Measurements from ENCODE around the gene SAP130. TPM values are rescaled to one million over a fixed set of nuclear protein-coding genes. Genes with fewer than 3 reads are reported as not detected.

SAP130 gene
- total and polyA plus RNA-seq, 9 donors = 4.5 to 17.2 (median 13.8) TPM

DNA sequence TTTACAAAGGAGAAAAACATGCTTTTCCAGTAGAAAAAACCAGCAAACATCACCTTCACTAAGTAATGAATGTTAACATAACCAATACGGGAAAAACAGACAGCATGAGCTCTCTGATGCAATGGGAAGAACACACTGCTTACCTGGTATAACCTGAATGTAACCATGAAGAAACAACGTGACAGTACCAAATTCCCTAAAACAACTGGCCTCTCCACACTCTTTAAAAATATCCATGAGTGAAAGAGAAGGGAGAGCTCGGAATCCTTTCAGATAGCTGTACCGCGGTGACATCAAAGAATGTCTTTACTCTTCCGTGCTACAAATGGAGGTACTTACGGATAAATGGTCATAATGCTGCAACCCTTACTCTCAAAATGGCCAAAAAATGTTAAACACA is 32.1 kb downstream of the SAP130 start:
- Histone ChIP-seq H3K4me3 (ENCODE audit: low read length) (no peak overlapping the region), H3K27ac (ENCODE audit: low read length) (no peak overlapping the region), H3K9me3 (replicated peaks; ENCODE audit: control insufficient read depth, low read depth, low read length) (no peaks in the 10 kb centered on the region), H3K27me3 (ENCODE audit: control insufficient read depth, insufficient read depth, low read length) (no peaks in the 10 kb centered on the region), H3K4me1 (ENCODE audit: control insufficient read depth, insufficient read depth, low read length) (no peaks in the 10 kb centered on the region), H3K36me3 (ENCODE audit: control insufficient read depth, insufficient read depth, low read length) (peaks cover 42% of the 10 kb centered on the region)
- no CpG with 5 or more reads among the region's 7 CpGs for WGBS (ENCODE audit: insufficient coverage)
- DNase-seq = no peak

DNA sequence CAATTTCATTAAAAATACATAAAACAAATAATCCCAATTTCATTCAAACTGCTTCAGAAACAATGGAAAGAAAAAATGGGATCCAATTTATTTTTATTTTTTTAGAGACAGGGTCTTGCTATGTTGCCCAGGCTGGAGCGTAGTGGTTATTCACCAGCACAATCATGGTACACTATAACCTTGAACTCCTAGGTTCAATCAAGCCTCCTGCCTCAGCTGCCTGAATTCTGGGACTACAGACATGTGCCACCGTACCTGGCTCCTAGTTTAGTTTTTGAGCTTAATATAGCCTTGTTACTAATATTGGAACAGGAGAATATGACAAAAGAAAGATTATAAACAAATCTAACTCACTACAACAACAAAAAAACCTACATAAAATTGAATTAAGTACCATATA is 34.2 kb downstream of the SAP130 start:
- H3K4me1 ChIP-seq (ENCODE audit: control insufficient read depth, insufficient read depth, low read length) = no peaks in the 10 kb centered on the region
- H3K36me3 ChIP-seq (ENCODE audit: control insufficient read depth, insufficient read depth, low read length) = peaks cover 31% of the 10 kb centered on the region
- no peaks in the 10 kb centered on the region for H3K9me3 ChIP-seq (replicated peaks; ENCODE audit: control insufficient read depth, low read depth, low read length)
- H3K4me3 ChIP-seq (ENCODE audit: low read length) = no peak overlapping the region
- no peak overlapping the region for H3K27ac ChIP-seq (ENCODE audit: low read length)
- WGBS (ENCODE audit: insufficient coverage) = no CpG with 5 or more reads among the region's 2 CpGs
- no peak for DNase-seq
- H3K27me3 ChIP-seq (ENCODE audit: control insufficient read depth, insufficient read depth, low read length) = no peaks in the 10 kb centered on the region

DNA sequence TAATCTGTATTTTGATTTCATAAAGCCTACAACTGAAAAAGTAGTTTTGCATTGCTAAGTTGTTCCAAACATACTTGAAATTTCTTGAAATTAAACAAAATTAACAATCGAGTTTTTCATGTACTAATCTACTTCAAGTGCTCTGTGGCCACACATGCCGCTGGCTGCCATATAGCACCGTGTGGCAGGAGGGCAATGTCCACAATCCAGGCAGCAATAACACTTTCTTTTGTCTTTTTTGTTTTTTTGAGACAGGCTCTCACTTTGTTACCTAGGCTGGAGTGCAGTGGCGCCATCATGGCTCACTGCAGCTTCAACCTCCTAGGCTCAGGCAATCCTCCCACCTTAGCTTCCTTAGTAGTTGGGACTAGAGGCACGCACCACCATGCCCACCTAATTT is 36.1 kb downstream of the SAP130 start:
- Histone ChIP-seq H3K36me3 (ENCODE audit: control insufficient read depth, insufficient read depth, low read length) (peaks cover 32% of the 10 kb centered on the region), H3K4me1 (ENCODE audit: control insufficient read depth, insufficient read depth, low read length) (no peaks in the 10 kb centered on the region), H3K27ac (ENCODE audit: low read length) (no peak overlapping the region), H3K9me3 (replicated peaks; ENCODE audit: control insufficient read depth, low read depth, low read length) (no peaks in the 10 kb centered on the region), H3K27me3 (ENCODE audit: control insufficient read depth, insufficient read depth, low read length) (no peaks in the 10 kb centered on the region), H3K4me3 (ENCODE audit: low read length) (no peak overlapping the region)
- WGBS (ENCODE audit: insufficient coverage) = 84% methylated on average over 3 of the region's 5 CpGs
- DNase-seq = no peak

DNA sequence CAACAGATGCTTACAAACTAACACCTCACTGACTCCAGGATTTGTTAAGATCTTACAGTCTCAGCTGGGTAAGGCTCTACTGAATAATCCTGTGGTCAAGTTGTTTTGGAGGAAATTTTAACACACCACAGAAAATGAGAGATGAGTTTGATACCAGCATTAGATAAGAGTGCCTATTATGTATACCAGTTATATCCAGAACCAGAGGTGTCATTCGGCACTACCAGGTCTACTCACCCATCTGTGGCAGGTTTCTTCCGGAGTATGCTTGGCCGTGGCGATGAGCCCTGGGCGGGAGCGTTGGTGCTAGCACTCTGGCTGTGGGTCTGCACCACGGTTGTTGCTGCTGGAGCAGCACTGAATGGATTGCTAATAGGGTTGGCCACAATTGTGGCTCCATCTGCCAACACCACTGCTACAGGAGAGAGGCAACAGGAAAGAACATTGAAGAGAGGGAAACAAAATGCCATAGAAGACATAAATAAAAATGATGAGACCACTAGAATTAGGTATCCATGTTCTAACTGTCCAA is 41.2 kb downstream of the SAP130 start:
- Histone ChIP-seq H3K4me1 (ENCODE audit: control insufficient read depth, insufficient read depth, low read length) (no peaks in the 10 kb centered on the region), H3K9me3 (replicated peaks; ENCODE audit: control insufficient read depth, low read depth, low read length) (no peaks in the 10 kb centered on the region), H3K27ac (ENCODE audit: low read length) (no peak overlapping the region), H3K4me3 (ENCODE audit: low read length) (no peak overlapping the region), H3K36me3 (ENCODE audit: control insufficient read depth, insufficient read depth, low read length) (peaks cover 60% of the 10 kb centered on the region), H3K27me3 (ENCODE audit: control insufficient read depth, insufficient read depth, low read length) (no peaks in the 10 kb centered on the region)
- 89% methylated on average over 5 of the region's 7 CpGs for WGBS (ENCODE audit: insufficient coverage)
- DNase-seq = no peak

DNA sequence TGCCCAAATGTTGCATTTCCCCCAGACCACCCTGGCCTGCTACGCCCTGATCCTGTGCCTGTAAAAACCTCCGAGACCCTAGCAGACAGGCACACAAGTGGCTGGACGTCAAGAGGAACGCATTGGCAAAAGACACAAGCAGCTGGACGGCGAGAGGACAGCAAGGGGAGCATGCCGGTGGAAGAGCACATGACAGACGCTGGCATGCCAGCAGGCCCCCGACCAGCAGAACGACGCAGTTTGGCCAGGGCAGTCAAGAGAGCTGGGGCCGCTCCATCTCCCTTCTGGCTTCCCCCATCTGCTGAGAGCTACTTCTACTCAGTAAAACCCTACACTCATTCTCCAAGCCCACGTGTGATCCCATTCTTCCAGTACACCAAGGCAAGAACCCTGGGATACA is 42.1 kb downstream of the SAP130 start:
- Histone ChIP-seq H3K4me1 (ENCODE audit: control insufficient read depth, insufficient read depth, low read length) (no peaks in the 10 kb centered on the region), H3K27ac (ENCODE audit: low read length) (no peak overlapping the region), H3K36me3 (ENCODE audit: control insufficient read depth, insufficient read depth, low read length) (peaks cover 64% of the 10 kb centered on the region), H3K9me3 (replicated peaks; ENCODE audit: control insufficient read depth, low read depth, low read length) (no peaks in the 10 kb centered on the region), H3K4me3 (ENCODE audit: low read length) (no peak overlapping the region), H3K27me3 (ENCODE audit: control insufficient read depth, insufficient read depth, low read length) (no peaks in the 10 kb centered on the region)
- 93% methylated on average over 8 of the region's 13 CpGs for WGBS (ENCODE audit: insufficient coverage)
- DNase-seq = no peak

DNA sequence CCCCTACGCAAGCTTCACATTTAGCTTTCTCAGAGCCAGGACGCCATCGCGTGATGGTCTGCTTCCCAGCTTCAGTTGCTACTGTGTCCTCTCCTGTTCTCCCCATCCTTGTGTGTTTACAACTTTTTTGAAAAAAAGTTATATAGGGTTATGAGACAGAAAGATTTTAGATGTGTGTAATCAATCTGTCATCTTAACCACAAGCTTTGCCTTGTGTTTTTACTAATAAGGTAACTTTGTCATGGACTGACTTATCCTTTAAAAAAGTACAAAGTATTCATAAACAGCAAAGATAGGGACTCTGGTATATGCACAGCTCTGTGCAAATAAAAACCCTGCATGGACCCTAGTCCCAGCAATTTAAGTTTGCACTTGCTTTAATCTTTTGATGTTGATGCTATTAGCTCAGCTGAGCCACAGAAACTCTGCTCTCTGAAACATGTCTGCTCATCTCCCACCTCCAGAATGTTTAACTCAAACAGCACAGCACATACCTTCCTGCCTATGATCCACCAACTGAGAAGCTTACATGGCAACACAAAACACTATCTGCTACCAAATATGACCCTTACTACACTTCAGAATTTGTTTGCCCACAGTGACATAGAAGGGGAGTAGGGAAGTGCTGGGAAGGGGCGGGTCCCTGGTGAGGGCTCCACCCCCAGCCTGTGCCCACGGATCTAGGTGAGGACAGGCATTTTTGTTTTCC is 42.7 kb downstream of the SAP130 start:
- WGBS (ENCODE audit: insufficient coverage) = no CpG with 5 or more reads among the region's 6 CpGs
- no peaks in the 10 kb centered on the region for H3K27me3 ChIP-seq (ENCODE audit: control insufficient read depth, insufficient read depth, low read length)
- H3K9me3 ChIP-seq (replicated peaks; ENCODE audit: control insufficient read depth, low read depth, low read length) = no peaks in the 10 kb centered on the region
- H3K27ac ChIP-seq (ENCODE audit: low read length) = no peak overlapping the region
- no peak overlapping the region for H3K4me3 ChIP-seq (ENCODE audit: low read length)
- no peak for DNase-seq
- H3K36me3 ChIP-seq (ENCODE audit: control insufficient read depth, insufficient read depth, low read length) = peaks cover 69% of the 10 kb centered on the region
- H3K4me1 ChIP-seq (ENCODE audit: control insufficient read depth, insufficient read depth, low read length) = no peaks in the 10 kb centered on the region

DNA sequence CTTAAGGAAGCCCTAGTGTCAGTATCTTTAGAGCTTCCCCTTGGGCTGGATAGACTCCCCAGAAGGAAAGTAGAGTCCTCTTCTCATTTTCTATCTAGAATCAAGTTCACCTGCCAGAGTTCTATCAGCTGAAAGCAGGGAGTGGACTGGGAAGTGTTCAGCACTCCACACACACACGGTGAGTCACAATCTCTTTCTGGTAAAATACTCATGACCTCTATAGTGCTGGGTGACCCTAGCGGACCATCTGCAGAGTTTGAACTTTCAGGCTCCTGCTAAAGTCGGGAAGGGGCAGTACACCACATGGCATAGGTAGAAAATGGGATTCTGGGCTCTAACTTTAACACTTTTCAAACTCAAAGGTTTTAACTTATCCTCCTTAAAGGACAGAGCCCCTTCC is 43.3 kb downstream of the SAP130 start:
- WGBS (ENCODE audit: insufficient coverage) = 77% methylated on average over 3 of the region's 3 CpGs
- no peaks in the 10 kb centered on the region for H3K27me3 ChIP-seq (ENCODE audit: control insufficient read depth, insufficient read depth, low read length)
- no peak overlapping the region for H3K4me3 ChIP-seq (ENCODE audit: low read length)
- no peak for DNase-seq
- H3K4me1 ChIP-seq (ENCODE audit: control insufficient read depth, insufficient read depth, low read length) = no peaks in the 10 kb centered on the region
- H3K27ac ChIP-seq (ENCODE audit: low read length) = no peak overlapping the region
- H3K36me3 ChIP-seq (ENCODE audit: control insufficient read depth, insufficient read depth, low read length) = peaks cover 70% of the 10 kb centered on the region
- no peaks in the 10 kb centered on the region for H3K9me3 ChIP-seq (replicated peaks; ENCODE audit: control insufficient read depth, low read depth, low read length)

DNA sequence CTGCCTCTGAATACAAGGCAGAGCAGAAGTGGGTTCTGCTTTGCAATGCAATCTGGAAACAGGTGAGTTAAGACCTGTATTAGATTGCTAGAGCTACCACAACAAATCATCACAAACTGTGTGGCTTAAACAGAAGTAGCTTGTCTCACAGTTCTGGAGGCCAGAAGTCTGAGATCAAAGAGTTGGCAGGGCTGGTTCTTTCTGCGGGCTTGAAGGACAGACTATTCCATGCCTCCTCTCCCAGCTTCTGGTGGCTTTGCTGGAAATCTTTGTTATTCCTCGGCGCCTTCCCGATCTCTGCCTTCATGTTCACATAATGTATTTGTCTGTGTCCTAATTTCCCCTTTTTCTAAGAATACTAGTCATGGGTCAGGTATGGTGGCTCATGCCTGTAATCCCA is 58.4 kb downstream of the SAP130 start:
- Histone ChIP-seq H3K27me3 (ENCODE audit: control insufficient read depth, insufficient read depth, low read length) (no peaks in the 10 kb centered on the region), H3K27ac (ENCODE audit: low read length) (no peak overlapping the region), H3K36me3 (ENCODE audit: control insufficient read depth, insufficient read depth, low read length) (peaks cover 29% of the 10 kb centered on the region), H3K9me3 (replicated peaks; ENCODE audit: control insufficient read depth, low read depth, low read length) (no peaks in the 10 kb centered on the region), H3K4me3 (ENCODE audit: low read length) (no peak overlapping the region), H3K4me1 (ENCODE audit: control insufficient read depth, insufficient read depth, low read length) (no peaks in the 10 kb centered on the region)
- WGBS (ENCODE audit: insufficient coverage) = 100% methylated on average over 1 of the region's 4 CpGs
- no peak for DNase-seq

DNA sequence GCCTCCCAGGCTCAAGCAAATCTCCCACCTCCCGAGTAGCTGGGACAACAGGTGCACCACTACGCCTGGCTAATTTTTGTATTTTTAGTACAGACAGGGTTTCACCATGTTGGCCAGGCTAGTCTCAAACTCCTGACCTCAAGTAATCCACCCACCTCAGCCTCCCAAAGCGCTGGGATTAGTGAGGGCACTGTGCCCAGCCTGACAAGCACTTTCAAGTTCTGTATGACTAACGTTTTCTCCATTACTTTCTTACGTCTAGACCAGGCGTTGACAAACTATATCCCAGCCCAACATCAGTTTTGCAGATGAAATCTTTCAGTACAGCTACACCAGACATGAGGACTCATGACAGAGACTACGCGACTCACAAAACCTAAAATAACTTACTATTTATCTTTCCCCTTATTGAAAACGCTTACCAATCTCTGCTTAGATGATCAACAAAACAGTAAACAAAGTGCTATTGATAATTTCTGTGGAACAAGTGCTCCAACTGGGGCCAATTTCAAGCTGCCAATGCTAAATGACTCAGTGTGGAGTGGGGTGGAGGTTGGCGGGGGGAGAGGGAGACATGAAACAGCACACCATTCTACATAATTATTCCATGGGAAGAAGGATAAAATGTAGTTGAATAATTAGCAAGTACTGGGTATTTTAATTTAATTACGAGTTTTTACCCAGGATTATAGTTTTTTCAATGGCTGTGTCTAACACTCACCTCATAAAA is 59.1 kb downstream of the SAP130 start:
- no peaks in the 10 kb centered on the region for H3K9me3 ChIP-seq (replicated peaks; ENCODE audit: control insufficient read depth, low read depth, low read length)
- H3K4me1 ChIP-seq (ENCODE audit: control insufficient read depth, insufficient read depth, low read length) = no peaks in the 10 kb centered on the region
- peak; percentile 8 for DNase-seq
- H3K27ac ChIP-seq (ENCODE audit: low read length) = no peak overlapping the region
- WGBS (ENCODE audit: insufficient coverage) = 79% methylated on average over 6 of the region's 11 CpGs
- peaks cover 22% of the 10 kb centered on the region for H3K36me3 ChIP-seq (ENCODE audit: control insufficient read depth, insufficient read depth, low read length)
- H3K4me3 ChIP-seq (ENCODE audit: low read length) = no peak overlapping the region
- no peaks in the 10 kb centered on the region for H3K27me3 ChIP-seq (ENCODE audit: control insufficient read depth, insufficient read depth, low read length)

DNA sequence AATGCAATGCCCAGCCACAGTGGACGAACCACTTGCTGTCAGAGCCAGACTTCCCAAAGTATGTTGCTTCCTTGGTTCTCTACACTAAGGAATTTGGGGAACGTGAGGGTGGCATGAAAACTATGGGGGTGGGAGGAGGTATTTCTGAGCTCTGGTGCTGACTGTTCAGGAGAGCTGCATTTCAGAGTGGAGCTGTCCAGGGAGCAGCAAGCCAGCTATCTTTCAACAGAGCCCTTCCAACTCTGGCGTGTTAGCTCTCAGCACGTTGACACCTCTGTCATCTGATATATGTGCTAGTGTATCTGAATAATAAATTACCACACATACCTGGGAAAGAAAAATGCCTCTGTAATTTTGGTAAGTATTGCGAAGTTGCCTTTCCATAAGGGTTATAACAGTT is 66.1 kb downstream of the SAP130 start:
- Histone ChIP-seq H3K4me3 (ENCODE audit: low read length) (no peak overlapping the region), H3K27me3 (ENCODE audit: control insufficient read depth, insufficient read depth, low read length) (no peaks in the 10 kb centered on the region), H3K27ac (ENCODE audit: low read length) (no peak overlapping the region), H3K9me3 (replicated peaks; ENCODE audit: control insufficient read depth, low read depth, low read length) (no peaks in the 10 kb centered on the region), H3K4me1 (ENCODE audit: control insufficient read depth, insufficient read depth, low read length) (no peaks in the 10 kb centered on the region), H3K36me3 (ENCODE audit: control insufficient read depth, insufficient read depth, low read length) (peaks cover 29% of the 10 kb centered on the region)
- DNase-seq = no peak
- no CpG with 5 or more reads among the region's 5 CpGs for WGBS (ENCODE audit: insufficient coverage)
